AG08396 (cell line): ENCODE data around the gene OR2H1.
"Not testable (repeated sequence)": the region's sequence is repeated elsewhere in the genome, so short reads cannot be mapped to it uniquely, and the experiment has no call there.

ENCODE experiments used
- DNase-seq: peaks from one replicate; pipeline ENCODE4 v3.0.0; 2012; ENCODE audit warnings: low spot score, mixed read lengths

OR2H1 gene

GRCh38 chr6:29456971-29457370 is at the start of gene OR2H1, which contains the start of gene OR11A1:
Gene OR2H1, plus strand, starts transcription at chr6:29457155. Its CDS starts 4,615 bp downstream, at chr6:29461770.
Gene OR11A1, minus strand, starts transcription at chr6:29457071. Its CDS starts 29,430 bp downstream, at chr6:29427641.
- no peak for DNase-seq

DNA sequence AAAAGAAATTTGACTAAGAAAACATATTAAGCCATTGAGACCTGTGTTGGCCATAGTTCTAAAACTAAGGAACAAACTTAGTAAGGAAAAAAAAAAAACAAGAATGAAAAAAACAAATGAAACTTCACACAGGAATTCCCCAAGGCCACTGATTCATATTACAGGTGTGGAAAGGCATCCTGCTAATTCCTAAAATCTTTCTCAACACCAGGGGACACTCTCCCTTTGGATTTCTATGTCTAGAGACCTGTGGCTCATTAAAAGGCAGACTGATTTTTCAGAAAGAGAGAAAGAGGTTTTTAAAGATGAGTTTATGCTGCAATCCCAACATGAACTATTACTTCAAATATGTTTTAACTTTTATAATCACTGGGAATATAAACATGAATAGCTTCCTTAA is 42.4 kb upstream of the OR2H1 start, which contains the start of gene OR12D1:
Gene OR12D1, plus strand, starts transcription at position 341 of the 400 bp plus-strand sequence.
- DNase-seq = no peak

DNA sequence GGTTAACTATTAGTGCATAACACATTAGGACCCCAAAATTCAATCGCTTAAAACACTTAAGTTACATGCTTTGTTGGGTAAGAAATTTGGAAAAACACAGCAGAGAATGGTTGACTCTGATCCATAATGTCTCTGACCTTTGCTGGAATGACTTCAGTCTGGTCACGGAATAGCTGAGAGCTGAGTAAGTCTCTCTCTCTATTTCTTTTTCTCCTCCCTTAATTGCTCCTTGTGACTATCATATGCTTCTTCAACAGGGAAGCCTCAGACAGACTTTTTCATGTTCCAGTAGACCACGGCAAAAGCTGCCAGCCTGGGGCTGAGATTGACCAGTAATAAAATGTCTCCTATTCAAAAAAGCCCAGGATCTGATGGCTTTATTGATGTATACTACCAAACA is 37.4 kb upstream of the OR2H1 start:
- no peak for DNase-seq

DNA sequence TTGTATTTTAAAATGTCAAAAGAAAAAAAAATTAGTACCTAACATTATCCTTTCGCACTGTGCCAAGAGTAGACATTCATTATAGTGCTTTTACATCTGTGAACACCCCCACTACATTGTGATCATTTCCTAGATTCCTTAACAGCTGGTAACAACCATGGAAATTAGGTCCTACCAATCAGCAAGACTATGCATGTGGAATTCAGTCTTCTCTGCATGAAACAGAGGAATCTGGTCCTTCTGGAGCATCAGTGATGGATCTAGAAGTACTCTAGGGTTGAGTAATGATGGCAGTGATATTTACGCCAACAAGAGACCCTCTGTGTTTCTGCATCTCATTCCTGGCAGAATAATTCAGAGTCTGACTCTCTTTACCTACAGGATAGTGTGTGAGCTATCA is 32.8 kb upstream of the OR2H1 start:
- DNase-seq = no peak

GRCh38 chr6:29424575-29424974 is 32.4 kb upstream of the OR2H1 start:
- DNase-seq = no peak

DNA sequence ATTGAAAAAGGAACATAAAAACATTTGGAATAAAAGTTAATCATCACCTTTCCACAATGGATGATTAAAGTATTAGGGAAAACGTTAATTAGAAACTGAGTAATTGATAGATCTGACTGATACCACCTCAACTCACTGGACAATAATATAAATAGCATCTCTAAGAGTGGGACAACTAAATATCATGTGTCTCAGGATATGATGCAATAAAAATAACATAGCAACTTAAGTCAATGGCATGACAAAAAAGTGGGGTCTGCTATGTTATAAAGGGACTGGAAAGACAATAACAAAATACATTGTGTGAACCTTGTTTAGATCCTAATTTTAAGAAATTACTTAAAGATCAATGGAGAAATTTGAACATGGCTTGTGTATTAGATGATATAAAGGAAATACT is 31.9 kb upstream of the OR2H1 start:
- no peak for DNase-seq

DNA sequence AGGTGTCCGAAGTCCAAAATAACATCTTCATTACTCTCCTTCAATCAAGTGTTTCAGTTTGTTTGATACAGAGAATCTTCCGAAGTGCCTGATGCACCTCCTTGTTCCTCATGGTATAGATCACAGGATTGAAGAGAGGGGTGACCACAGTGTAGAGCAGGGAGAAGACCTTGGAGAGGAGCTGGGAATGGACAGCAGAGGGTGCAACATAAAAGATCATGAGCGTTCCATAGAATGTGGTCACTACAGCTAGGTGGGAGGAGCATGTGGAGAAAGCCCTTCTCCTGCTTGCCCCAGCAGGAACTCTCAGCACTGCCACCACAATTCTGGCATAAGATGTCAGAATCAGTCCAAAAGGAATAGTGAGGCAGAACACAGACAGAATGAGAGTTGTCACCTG is 30.3 kb upstream of the OR2H1 start:
- no peak for DNase-seq

- DNase-seq = not testable (repeated sequence)
Measured at GRCh38 chr6:29436730-29437129, 20.2 kb upstream of the OR2H1 start.

GRCh38 chr6:29439006-29439405 is 17.9 kb upstream of the OR2H1 start, which contains the start of gene OR10C1:
Gene OR10C1, plus strand, starts transcription at chr6:29439306. Its CDS starts 710 bp downstream, at chr6:29440016.
- no peak for DNase-seq

DNA sequence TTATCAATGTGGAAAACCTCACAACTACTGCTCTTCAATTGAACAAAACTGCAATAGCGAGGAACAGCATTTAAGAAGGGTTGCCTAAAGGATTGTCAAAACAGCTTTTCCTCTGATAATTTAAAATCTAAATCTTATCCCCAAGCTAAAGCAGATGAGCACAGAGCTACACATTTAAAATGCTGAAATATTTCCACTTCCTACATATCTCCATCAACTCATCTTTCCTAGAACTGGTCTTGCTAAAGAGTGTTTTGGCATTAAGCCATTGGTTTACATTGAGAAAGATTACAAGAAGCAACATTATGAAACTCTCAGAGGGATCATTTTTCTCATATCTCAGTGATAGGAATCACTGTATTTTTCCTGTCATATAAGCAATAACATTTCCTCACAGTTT is 14.2 kb upstream of the OR2H1 start:
- DNase-seq = no peak

GRCh38 chr6:29444031-29444430 is 12.9 kb upstream of the OR2H1 start:
- DNase-seq = not testable (repeated sequence)

DNA sequence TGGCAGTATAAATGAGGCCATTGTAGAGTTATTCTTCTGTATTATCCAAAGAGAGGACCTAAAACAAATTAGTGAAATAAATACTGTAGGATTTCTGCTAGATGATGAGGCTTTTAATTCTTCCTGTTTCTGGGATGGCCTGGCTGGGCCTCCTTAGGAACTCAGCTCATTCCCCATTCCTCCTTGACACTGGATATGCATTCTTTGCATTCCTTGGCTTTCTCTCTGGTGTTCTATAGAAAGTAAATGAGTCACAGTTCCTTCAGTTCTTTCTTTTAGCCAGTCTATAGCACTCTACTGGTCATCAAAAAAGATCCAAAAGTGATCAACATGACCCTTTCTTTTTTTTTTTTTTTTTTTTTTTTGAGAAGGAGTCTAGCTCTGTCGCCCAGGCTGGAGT is 9.3 kb upstream of the OR2H1 start:
- DNase-seq = no peak

GRCh38 chr6:29451471-29452193 is 5.3 kb upstream of the OR2H1 start:
- no peak for DNase-seq

GRCh38 chr6:29461021-29461814 is 4.3 kb downstream of the OR2H1 start:
- no peak for DNase-seq

DNA sequence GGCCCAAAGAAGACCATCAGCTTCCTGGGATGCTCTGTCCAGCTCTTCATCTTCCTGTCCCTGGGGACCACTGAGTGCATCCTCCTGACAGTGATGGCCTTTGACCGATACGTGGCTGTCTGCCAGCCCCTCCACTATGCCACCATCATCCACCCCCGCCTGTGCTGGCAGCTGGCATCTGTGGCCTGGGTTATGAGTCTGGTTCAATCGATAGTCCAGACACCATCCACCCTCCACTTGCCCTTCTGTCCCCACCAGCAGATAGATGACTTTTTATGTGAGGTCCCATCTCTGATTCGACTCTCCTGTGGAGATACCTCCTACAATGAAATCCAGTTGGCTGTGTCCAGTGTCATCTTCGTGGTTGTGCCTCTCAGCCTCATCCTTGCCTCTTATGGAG is 5.1 kb downstream of the OR2H1 start:
- DNase-seq = no peak

DNA sequence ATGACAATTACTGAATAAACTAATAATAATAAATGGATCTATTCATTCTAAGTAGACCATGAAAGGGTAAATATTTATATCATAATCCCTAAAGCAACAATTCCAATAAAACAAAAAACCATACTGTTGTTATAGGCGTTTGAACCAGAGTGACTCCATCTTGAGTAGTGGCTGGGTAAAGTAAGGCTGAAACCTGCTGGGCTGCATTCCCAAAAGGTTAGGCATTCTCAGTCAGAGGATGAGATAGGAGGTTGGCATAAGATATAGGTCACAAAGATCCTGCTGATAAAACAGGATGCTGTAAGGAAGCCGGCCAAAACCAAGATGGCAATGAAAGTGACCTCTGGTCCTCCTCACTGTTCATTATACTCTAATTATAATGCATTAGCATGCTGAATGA is 8.3 kb downstream of the OR2H1 start:
- no peak for DNase-seq

GRCh38 chr6:29465801-29466200 is 8.8 kb downstream of the OR2H1 start:
- no peak for DNase-seq

DNA sequence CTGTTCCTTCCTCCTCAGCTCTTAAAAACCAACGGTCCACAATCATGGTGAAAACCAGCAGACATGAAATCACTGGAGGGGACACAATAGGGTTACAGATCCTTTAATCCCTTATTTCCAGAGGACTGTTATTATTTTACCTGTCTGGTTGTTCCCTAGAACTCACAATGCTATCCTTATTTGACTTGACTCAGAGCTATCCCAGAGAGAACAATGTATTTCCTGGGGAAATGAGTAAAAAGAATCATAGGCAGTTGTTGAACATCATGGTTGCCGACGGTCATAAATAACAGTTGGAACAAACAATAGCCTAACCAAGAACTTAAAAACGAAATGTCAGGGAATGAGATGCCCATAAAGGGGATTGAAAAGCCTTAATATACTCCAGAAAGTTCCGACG is 9.3 kb downstream of the OR2H1 start:
- no peak for DNase-seq

DNA sequence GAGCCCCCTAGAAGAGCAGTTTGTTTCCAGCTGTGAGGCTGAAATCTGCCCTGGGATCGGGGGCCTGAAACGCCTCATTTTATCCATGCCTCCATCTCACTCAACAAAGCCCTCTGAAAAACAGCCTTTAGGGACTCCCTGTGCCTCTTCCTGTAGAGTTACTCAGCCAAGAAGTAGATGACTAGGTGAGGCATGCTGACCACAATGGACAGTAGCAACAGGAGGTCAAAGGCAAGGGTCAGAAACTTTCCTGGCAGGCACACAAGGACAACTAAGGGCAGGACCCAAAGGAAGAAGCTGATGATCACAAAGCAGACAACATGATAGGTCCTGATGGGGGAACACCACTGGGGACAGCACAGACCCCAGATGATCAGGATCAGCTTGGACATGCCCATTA is 18.0 kb downstream of the OR2H1 start:
- no peak for DNase-seq

DNA sequence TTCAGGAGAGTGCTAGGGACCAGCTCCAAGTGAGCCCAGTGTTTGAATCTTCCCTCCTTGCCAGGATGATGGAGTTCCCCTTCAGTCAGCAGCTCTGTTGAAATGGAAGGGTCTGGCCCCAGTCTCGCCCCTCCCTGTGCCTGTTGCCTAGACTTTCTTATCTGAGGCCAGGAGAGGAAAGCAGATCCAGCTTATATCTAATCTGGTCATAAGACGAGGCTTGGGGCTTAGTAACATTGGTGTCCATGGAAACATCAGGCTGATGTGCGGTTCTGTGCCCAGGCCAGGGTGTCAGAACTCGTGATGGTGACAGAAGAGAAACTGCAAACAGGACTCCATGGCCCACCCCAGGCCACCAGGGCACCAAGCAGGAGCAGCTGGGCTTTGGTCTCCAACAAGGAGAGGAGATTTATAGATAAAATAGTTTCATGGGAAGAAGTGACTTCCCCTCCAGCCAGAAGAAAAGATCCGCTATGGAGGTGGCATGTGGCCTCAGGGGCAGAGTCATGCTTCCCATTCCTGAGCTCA is 21.0 kb downstream of the OR2H1 start:
- DNase-seq = no peak

GRCh38 chr6:29478740-29479139 is 21.8 kb downstream of the OR2H1 start:
- DNase-seq = no peak

- DNase-seq = no peak
Measured at GRCh38 chr6:29479560-29479959, 22.6 kb downstream of the OR2H1 start.

DNA sequence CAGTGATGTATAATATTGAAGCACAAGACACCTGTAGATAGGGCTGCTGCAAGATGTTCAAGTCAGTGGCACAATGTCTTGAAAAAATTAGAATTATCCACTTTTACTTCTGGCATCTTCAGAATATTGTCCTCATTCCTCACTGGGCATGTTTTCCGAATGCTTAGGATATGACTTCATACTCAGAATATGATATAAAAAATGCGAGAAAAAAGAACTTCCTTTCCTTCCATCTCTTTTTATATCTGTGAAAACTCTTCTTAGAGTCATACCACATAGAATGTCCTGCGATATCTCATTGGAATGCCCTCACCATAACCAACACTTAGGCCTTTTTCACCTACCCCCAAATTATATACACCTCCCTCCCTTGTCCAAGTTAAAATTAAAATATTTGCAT is 26.2 kb downstream of the OR2H1 start:
- DNase-seq = no peak
